Inflammatory macrophage treated with lipopolysaccharide for 1 hour (primary cell): Measurements from ENCODE around the gene SLC26A2.

Experiments used
- DNase-seq, 2 donors: peaks; one replicate each; pipeline ENCODE4 v3.0.0-alpha.2; 2020 to 2022

Gene SLC26A2

GRCh38 chr5:149960272-149961185 is at the start of gene SLC26A2:
Gene SLC26A2 (plus strand): TSS chr5:149960758. CDS start chr5:149977653, 16,895 bp downstream.
- peak; percentile 96 to 97 for DNase-seq

- no peak for DNase-seq
Measured at GRCh38 chr5:149911031-149911430, 49.5 kb upstream of the SLC26A2 start.

GRCh38 chr5:149912226-149912871 is 48.2 kb upstream of the SLC26A2 start:
- DNase-seq = no peak

GRCh38 chr5:149913436-149914419 is 46.8 kb upstream of the SLC26A2 start:
- no peak for DNase-seq

- no peak for DNase-seq
Measured at GRCh38 chr5:149915392-149916260, 44.9 kb upstream of the SLC26A2 start.

- DNase-seq = no peak
Measured at GRCh38 chr5:149916334-149917072, 44.1 kb upstream of the SLC26A2 start.

GRCh38 chr5:149917073-149917676 is 43.4 kb upstream of the SLC26A2 start:
- no peak for DNase-seq

- DNase-seq = no peak
Measured at GRCh38 chr5:149921597-149921996, 39.0 kb upstream of the SLC26A2 start.

- no peak for DNase-seq
Measured at GRCh38 chr5:149922950-149923349, 37.6 kb upstream of the SLC26A2 start.

- no peak for DNase-seq
Measured at GRCh38 chr5:149924486-149924885, 36.1 kb upstream of the SLC26A2 start.

GRCh38 chr5:149930043-149930748 is 30.4 kb upstream of the SLC26A2 start:
- no peak for DNase-seq

GRCh38 chr5:149930749-149931574 is 29.6 kb upstream of the SLC26A2 start:
- DNase-seq = no peak

- no peak for DNase-seq
Measured at GRCh38 chr5:149931992-149932436, 28.5 kb upstream of the SLC26A2 start.

GRCh38 chr5:149932445-149933350 is 27.9 kb upstream of the SLC26A2 start:
- no peak for DNase-seq

- no peak for DNase-seq
Measured at GRCh38 chr5:149935431-149935901, 25.1 kb upstream of the SLC26A2 start.

- DNase-seq = no peak
Measured at GRCh38 chr5:149936044-149936699, 24.4 kb upstream of the SLC26A2 start.

GRCh38 chr5:149936700-149937091 is 23.9 kb upstream of the SLC26A2 start:
- DNase-seq = no peak
